ENCODE results near the gene TRPM5.
A peak's percentile ranks its signal among the peaks of the same experiment; 100 is the strongest.

Gene TRPM5

DNA sequence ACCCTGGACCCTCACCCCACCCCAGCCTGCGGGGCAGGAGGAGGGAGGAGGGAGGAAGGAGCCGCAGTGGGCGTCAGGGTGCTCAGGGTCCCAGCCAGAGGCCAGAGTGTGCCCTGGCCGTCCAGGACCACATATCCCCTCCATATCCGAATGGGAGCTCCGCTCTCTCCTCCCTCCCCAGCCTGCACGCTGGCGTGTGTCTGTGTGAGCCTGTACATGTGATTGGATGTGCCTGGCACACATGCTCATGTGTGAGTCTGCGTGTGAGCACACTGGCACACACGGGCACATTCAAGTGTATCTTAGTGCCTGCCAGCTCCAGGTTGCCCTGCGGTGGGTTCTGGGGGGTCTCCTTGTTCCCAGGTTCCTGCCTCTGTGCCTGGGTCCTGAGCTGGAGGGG, 35.6 kb downstream of the TRPM5 start:
- FAIRE-seq (no peak), DNase-seq (ENCODE audit: insufficient read length, low spot score) (no peak)

DNA sequence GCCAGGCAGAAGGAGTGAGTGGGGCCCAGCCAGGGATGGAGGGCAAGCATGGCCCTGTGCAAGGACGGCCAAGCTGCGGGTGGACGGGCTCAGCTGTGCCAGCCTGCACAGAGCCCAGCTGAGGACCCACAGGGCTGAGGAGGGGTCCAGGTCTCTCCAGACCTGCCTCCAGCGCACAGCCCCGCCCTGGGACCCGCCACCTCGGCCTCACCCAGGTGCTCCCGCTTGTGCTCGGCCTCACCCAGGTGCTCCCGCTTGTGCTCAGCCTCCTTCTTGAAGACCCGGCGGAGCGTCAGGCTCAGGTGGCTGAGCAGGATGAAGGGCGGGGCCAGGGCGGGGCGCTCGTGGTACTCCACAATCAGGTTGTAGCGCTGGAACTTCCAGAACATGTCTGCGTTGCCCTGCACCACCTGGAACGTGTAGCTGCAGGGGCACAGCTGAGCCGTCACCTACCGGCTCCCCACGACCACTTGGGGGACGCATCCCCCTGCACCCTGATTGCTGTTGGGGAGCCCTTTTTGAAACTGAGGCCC, 37.4 kb downstream of the TRPM5 start:
- DNase-seq (ENCODE audit: insufficient read length, low spot score): no peak
- no peak for FAIRE-seq

DNA sequence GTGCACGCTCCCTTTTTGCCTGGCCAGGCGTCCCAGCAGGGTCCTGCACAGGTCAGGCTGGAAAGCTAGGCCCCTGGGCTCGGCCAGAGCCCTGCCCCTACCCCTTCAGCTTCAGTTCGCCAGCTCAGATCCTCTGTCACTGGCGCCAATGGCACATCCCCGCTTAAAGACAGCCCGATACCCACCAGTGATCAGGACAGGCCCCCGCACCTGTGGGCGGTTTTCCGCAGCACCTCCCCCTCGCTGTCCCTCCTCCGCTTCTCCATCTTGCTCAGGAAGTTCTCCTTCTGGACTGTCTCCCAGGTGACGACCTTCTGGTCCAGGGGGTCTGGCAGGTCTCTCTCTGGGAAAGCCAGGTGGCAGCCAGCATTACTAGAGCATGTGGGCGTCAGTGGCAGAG, 37.9 kb downstream of the TRPM5 start:
- FAIRE-seq: no peak

DNA sequence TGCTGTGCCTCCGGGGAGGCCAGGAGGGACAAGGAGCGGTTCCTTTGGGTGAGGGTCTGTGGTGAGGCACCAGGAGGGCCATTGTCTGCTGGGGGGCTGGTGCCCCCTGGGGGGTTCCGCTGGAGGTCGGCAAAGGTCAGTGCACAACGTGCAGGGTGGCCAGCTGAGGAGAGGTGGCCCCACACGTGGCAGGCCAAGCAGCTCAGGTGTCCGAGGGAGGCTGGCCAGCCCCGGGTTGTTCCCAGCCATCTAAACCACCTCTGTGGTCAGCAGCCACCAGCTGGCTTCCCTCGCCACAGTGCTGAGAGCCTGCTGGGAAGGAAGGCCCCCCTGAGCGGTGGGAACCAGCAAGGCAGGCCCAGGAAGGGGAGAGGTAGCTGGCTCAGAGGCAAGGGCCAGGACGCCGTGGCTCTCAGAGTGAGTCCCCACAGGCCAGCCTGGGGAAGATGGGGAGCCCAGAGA, 39.5 kb downstream of the TRPM5 start:
- FAIRE-seq: no peak
- DNase-seq (ENCODE audit: insufficient read length, low spot score): no peak

More for the DNA sequence above, 37.9 kb downstream of the TRPM5 start:
- DNase-seq (ENCODE audit: insufficient read length, low spot score): no peak

DNA sequence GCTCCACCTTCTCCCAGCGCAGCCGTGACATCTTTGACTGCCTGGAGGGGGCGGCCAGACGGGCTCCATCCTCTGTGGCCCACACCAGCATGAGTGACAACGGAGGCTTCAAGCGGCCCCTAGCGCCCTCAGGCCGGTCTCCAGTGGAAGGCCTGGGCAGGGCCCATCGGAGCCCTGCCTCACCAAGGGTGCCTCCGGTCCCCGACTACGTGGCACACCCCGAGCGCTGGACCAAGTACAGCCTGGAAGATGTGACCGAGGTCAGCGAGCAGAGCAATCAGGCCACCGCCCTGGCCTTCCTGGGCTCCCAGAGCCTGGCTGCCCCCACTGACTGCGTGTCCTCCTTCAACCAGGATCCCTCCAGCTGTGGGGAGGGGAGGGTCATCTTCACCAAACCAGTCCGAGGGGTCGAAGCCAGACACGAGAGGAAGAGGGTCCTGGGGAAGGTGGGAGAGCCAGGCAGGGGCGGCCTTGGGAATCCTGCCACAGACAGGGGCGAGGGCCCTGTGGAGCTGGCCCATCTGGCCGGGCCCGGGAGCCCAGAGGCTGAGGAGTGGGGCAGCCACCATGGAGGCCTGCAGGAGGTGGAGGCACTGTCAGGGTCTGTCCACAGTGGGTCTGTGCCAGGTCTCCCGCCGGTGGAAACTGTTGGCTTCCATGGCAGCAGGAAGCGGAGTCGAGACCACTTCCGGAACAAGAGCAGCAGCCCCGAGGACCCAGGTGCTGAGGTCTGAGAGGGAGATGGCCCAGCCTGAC, 41.2 kb downstream of the TRPM5 start:
- no peak for FAIRE-seq
- no peak for DNase-seq (ENCODE audit: insufficient read length, low spot score)

DNA sequence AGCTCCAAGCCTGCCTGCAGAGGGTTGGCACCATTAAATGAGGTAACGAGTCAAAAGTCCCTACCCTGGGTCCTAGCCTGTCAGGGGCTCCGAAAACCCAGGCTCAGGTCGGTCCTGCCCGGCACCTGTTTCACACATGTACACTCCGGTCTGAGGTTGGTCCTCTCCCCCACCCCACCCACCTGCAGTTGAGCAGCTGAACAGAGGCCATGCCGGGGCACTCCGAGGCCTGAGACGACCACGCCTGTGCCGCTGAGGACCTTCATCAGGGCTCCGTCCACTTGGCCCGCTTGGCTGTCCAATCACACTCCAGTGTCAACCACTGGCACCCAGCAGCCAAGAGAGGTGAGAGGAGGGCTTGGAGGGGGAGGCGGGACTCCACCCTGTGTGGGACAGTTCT, 42.2 kb downstream of the TRPM5 start:
- no peak for FAIRE-seq
- DNase-seq (ENCODE audit: insufficient read length, low spot score): no peak

DNA sequence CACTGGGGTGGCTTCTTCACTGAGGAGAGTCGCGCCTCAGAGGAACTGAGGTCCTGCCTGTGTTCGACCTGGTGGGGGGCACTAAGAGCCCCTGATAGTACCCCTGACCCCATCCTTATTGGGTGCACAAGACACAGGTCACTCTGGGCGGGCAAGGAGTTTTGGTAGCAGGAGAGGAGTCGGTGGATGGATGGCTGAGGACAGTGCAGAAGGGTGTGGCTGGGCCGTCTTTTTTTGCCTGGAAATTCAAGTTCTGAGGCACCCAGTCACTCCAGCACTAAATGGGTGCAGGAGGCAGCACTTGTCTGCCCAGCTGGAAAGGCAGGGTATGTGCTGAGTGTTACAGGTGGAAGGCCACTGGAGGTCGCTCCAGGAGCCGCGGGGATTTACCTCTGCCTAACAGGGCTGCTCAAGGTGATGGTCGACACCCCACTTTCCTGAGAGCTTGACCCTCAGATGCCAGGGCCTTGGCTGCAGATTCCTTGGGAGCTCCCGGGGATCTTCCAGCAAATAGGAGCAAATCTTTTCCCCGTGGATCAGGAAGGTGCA, 42.8 kb downstream of the TRPM5 start:
- DNase-seq (ENCODE audit: insufficient read length, low spot score): no peak
- no peak for FAIRE-seq

DNA sequence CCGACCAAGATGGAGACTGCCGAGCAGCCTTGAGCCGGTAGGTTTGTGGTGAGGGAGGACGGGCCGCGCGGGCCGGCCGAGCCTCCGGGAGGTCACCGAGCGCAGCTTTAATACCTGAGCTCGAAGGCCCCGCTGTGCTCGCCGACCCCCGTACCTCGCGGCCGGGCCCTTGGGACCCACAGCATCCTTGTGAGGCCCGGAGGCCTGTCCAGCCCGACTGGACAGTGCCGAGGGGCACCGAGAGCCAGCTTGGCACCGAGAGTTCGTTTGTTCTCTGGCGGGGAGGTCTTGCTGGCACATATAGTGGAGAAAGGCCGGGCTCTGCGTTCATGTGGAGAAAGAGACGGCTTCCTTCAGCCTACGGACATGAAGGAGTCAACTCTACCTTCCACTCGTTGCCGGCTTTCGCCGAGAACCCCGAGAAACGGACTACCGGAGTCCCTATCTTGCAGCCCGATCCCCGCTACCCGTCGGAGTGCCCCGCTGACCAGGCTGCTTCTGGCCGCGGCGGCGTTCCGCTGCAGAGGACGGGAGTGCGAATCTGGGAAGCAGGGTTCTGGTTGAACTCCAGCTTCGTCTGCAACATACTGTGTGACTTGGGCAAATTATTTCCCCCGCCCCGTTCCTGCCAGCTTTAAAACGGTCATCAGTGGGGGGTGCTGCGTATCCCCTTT, 43.4 kb downstream of the TRPM5 start:
- DNase-seq (ENCODE audit: insufficient read length, low spot score) (no peak), FAIRE-seq (no peak)

DNA sequence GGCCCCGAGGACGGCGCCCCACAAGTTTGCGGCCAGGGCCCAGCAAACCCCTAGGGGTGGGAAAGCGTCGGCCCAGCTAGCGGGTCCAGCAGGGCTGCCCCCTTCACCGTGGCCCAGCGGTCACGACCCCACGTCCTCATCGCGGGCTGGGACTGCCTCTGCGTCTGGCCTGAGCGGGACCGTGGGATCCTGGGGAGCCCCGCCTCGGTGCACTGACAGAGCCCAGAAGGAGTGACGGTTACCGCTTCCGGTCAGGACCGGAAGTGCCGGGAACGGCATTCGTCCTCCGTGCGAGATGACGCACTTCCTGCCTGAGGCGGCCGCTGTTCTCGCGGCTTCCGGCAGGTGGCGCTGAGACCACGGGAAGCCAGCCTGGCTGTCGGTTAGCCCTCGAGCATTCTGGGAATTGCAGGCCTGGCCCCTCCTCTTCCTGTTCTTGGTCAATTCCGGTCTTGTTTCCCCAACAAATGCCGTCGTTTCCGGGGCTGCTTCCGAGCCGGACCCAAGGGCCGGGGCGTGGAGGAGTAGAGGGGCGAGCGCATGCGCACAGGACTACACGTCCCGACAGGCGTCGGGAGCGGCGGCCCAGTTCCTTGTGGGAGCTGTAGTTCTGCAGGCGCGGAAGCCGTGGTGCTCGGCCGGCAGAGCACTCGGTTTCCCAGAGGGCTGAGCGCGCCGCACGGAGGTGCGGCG, 44.1 kb downstream of the TRPM5 start, which contains the start of gene TSSC4:
Gene TSSC4, plus strand, starts transcription at position 682 of the 693 bp plus-strand sequence. CDS start 1,884 bp downstream, outside the sequence.
- FAIRE-seq (peak; percentile 99), DNase-seq (ENCODE audit: insufficient read length, low spot score) (peak; percentile 100)

DNA sequence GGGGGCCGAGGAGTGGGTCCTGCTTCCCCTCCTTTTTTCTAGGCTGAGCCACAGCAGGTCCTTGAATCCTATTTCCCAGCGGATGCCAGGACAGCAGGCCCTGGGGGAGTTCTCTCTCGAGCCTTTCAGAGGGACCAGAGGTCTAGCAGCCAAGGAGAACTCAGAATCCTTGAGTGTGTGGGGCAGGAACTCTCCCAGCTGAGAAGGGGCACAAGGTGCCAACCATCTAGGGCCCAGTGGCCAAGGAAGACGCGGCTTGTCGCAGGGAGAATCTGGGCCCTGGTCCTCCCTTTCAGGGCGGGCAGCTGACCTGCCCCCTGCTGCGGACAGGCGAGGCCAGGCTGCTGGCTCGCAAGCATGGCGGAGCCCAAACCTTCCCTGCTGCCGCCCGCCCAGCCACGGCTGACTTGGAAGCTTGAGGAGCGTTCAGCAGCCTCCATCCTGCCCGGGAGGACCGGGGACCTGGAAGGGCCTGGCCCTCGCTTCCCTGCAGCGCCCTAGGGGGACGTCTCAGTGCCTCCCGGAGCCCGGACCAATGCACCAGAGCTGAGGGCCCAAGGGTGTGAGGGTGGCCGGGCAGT, 44.7 kb downstream of the TRPM5 start:
- DNase-seq (ENCODE audit: insufficient read length, low spot score) (no peak), FAIRE-seq (no peak)

DNA sequence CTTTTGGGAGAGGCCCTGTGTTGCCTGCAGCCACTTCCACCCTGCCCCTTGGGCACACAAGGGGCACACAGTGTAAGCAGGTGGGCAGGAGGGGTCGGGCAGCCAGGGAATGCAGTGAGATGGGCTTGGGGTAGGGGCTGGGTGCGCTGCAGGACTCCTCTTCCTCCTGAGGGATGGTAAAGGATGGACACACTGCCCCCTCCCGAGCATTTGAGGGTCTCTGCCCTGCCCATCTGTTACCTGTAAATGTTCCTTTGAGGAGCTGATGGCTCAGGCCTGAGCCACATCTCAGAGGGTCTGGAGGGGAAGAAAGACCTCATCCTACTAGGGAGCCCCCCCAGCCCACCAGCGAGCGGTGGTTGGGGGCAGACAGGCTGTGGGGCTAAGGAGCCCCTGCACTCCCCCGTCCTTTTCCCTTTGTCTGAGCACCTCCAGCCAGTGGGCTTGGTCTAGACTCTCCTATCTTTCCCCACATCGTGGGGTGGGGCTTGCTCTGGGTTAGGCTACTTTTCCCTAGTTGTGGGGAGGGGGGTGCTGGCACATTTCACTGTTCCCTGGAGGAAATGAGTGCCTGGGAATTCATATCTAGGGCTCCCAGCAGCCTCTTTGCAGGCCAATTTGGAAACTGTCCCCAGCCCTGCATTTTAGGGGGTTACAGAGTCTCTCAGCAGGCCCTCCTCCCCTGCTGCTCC, 45.5 kb downstream of the TRPM5 start:
- no peak for DNase-seq (ENCODE audit: insufficient read length, low spot score)

DNA sequence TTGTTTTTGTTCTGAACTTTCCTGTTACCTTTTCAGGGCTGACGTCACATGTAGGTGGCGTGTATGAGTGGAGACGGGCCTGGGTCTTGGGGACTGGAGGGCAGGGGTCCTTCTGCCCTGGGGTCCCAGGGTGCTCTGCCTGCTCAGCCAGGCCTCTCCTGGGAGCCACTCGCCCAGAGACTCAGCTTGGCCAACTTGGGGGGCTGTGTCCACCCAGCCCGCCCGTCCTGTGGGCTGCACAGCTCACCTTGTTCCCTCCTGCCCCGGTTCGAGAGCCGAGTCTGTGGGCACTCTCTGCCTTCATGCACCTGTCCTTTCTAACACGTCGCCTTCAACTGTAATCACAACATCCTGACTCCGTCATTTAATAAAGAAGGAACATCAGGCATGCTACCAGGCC, 47.3 kb downstream of the TRPM5 start:
- FAIRE-seq (no peak), DNase-seq (ENCODE audit: insufficient read length, low spot score) (no peak)

More for the DNA sequence above, 45.5 kb downstream of the TRPM5 start:
- FAIRE-seq: no peak

DNA sequence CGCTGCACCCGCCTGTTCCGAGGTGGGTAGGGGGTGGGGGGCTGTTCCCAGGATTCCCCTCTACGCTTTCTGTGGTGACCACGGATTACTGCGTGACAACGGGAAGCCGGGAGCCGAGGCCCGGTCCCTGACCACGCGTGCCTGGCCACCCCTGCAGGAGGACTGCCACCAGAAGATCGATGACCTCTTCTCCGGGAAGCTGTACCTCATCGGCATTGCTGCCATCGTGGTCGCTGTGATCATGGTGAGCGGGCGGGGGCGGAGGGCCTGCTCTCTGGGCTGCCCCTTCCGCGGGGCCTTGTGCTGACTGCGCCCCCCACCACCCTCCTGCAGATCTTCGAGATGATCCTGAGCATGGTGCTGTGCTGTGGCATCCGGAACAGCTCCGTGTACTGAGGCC, 47.8 kb downstream of the TRPM5 start:
- no peak for FAIRE-seq
- DNase-seq (ENCODE audit: insufficient read length, low spot score): no peak

DNA sequence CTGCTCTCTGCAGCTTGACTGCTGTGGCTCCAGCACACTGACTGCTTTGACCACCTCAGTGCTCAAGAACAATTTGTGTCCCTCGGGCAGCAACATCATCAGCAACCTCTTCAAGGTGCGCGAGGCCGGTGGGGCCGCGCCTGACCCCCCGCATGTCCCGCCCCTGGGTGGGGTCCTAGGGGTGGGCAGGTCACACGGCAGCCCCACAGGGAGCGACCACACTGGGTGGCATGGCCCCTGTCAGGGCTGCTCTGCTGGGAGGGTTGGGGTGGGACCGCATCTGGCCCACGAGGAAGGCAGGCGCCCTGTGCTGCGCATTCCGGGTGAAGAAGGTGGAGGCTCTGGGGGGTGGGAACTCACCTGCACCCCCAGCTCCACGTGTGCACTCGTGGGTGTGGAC, 48.5 kb downstream of the TRPM5 start:
- FAIRE-seq (no peak), DNase-seq (ENCODE audit: insufficient read length, low spot score) (no peak)

DNA sequence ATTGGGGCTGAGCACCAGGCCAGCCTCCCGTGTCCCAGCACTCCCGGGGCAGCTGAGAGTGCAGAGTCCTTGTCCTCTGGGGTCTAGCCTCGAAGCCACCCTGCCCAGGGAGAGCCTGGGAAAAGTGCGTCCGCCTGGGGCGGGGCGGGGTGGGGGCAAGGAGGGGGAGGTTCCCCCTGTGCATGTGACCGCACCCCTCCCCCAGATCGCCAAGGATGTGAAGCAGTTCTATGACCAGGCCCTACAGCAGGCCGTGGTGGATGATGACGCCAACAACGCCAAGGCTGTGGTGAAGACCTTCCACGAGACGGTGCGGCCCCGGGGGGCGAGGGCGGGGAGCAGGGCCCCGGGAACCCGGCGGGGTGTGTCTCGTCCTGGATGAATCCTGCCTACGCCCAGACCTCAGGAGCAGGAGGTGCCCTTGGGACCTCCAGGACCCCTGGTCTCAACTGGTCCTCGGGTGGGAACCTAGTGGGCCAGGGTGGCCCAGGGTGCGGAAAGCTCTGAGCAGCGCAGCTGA, 49.0 kb downstream of the TRPM5 start:
- DNase-seq (ENCODE audit: insufficient read length, low spot score): no peak
- FAIRE-seq: no peak

DNA sequence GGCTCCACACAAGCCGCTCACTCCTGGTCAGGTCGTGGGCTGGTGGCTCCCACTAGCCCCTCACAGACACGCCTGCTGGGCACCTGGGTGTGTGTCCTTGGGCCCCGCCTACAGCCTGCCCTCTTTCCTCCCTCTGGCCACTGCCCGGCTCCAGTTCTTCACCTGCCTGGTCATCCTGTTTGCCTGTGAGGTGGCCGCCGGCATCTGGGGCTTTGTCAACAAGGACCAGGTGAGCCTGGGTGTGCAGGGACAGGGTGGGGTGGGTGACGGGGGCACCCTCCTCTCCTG, 49.6 kb downstream of the TRPM5 start:
- DNase-seq (ENCODE audit: insufficient read length, low spot score) (no peak), FAIRE-seq (no peak)
